Hepatocyte (in vitro differentiated cells): ENCODE data around the gene KIF6. TPM values are rescaled to one million over a fixed set of nuclear protein-coding genes. Genes with fewer than 3 reads are reported as not detected.

Experiments
- DNase-seq: peaks from one replicate; pipeline ENCODE4 v3.0.0-alpha.2; 2016; ENCODE audit warnings: low spot score
- H2AFZ ChIP-seq: fragments of 200-600 bp; sonication (generic); 2 replicates; pipeline ENCODE4 v1.6.0; 2016; ENCODE audit warnings: antibody characterized with exemption, mild to moderate bottlenecking
- H3K27ac ChIP-seq: fragments of 200-600 bp; sonication (generic); 2 replicates; pipeline ENCODE4 v1.5.1; 2016; ENCODE audit warnings: mild to moderate bottlenecking
- H3K27me3 ChIP-seq: fragments of 200-600 bp; sonication (generic); 2 replicates; pipeline ENCODE4 v1.6.1; 2016
- H3K36me3 ChIP-seq: fragments of 200-600 bp; sonication (generic); replicated peaks from 2 replicates; pipeline ENCODE4 v1.5.1; 2016; ENCODE audit warnings: low read depth; ENCODE audit not compliant: insufficient read depth
- H3K4me1 ChIP-seq: fragments of 200-600 bp; sonication (generic); 2 replicates; pipeline ENCODE4 v1.5.1; 2016; ENCODE audit warnings: mild to moderate bottlenecking, moderate library complexity; ENCODE audit not compliant: insufficient read depth
- H3K4me2 ChIP-seq: fragments of 200-600 bp; sonication (generic); 2 replicates; pipeline ENCODE4 v1.6.0; 2016
- H3K4me3 ChIP-seq: fragments of 200-600 bp; sonication (generic); 2 replicates; pipeline ENCODE4 v1.5.1; 2016; ENCODE audit warnings: mild to moderate bottlenecking
- H3K79me2 ChIP-seq: fragments of 200-600 bp; sonication (generic); 2 replicates; pipeline ENCODE4 v1.6.0; 2017; ENCODE audit warnings: mild to moderate bottlenecking
- H3K9me2 ChIP-seq: fragments of 200-600 bp; sonication (generic); replicated peaks from 2 replicates; pipeline ENCODE4 v1.6.0; 2017; ENCODE audit warnings: mild to moderate bottlenecking; ENCODE audit not compliant: insufficient read depth
- H3K9me3 ChIP-seq: fragments of 200-600 bp; sonication (generic); 2 replicates; pipeline ENCODE4 v1.5.1; 2016; ENCODE audit warnings: low read depth, mild to moderate bottlenecking
- H4K20me1 ChIP-seq: fragments of 200-600 bp; sonication (generic); 2 replicates; pipeline ENCODE4 v1.6.0; 2016; ENCODE audit warnings: mild to moderate bottlenecking; ENCODE audit not compliant: insufficient read depth, poor library complexity, severe bottlenecking
- CTCF ChIP-seq: fragments of 200-600 bp; sonication (generic); IDR thresholded peaks from 2 replicates; pipeline ENCODE4 v1.5.1; 2016; ENCODE audit warnings: antibody characterized with exemption, mild to moderate bottlenecking; ENCODE audit not compliant: poor library complexity
- EZH2 ChIP-seq: fragments of 200-600 bp; sonication (generic); IDR thresholded peaks from 2 replicates; pipeline ENCODE4 v1.6.1; 2016; ENCODE audit warnings: antibody characterized with exemption, mild to moderate bottlenecking, borderline replicate concordance
- EZH2phosphoT487 ChIP-seq: fragments of 200-600 bp; sonication (generic); IDR thresholded peaks from one replicate; pipeline ENCODE4 v1.6.1; 2018; ENCODE audit warnings: antibody characterized with exemption, mild to moderate bottlenecking, low read depth, moderate library complexity; ENCODE audit not compliant: unreplicated experiment, severe bottlenecking
- WGBS: methylation state at CpG from one replicate; pipeline ENCODE4 v1.1.6; 2016; ENCODE audit warnings: low lambda C conversion rate; ENCODE audit errors: missing lambda C conversion rate; 5-methylcytosine and 5-hydroxymethylcytosine counted together
- polyA plus RNA-seq: library from polyadenylated mRNA; unstranded; fragments of >200 nt; fragmentation: Nextera tagmentation; extraction: Ambion mirVana; gene quantifications from 2 replicates; pipeline ENCODE4 v1.2.1, GENCODE V29; 2016
- total RNA-seq: library from RNA; depleted of rRNA; stranded (reverse); fragments of >200 nt; gene quantifications from 2 replicates; pipeline ENCODE4 v1.2.3, GENCODE V29; 2014

Gene KIF6
- total and polyA plus RNA-seq, 2 experiments from 2014 or later = 0.87 to 2.3 TPM

GRCh38 chr6:39707962-39708683, 17.1 kb downstream of the KIF6 start:
- 68% methylated on average over 2 of the region's 2 CpGs for WGBS
- no peaks in the 10 kb centered on the region for H3K9me2 ChIP-seq
- H3K36me3 ChIP-seq = no peaks in the 10 kb centered on the region
- H2AFZ ChIP-seq = no peak overlapping the region
- no peak overlapping the region for H3K27ac ChIP-seq
- H3K4me1 ChIP-seq = no peaks in the 10 kb centered on the region
- TF ChIP-seq CTCF (no peak), EZH2 (no peak), EZH2phosphoT487 (no peak)
- no peaks in the 10 kb centered on the region for H4K20me1 ChIP-seq
- H3K79me2 ChIP-seq = no peaks in the 10 kb centered on the region
- no peak for DNase-seq
- no peaks in the 10 kb centered on the region for H3K27me3 ChIP-seq
- no peak overlapping the region for H3K4me3 ChIP-seq
- H3K9me3 ChIP-seq = no peaks in the 10 kb centered on the region
- no peak overlapping the region for H3K4me2 ChIP-seq

GRCh38 chr6:39706819-39707335, 18.3 kb downstream of the KIF6 start:
- Histone ChIP-seq H2AFZ (no peak overlapping the region), H3K27ac (no peak overlapping the region), H3K4me3 (no peak overlapping the region), H3K4me1 (no peaks in the 10 kb centered on the region), H3K79me2 (no peaks in the 10 kb centered on the region), H3K9me3 (no peaks in the 10 kb centered on the region), H4K20me1 (no peaks in the 10 kb centered on the region), H3K36me3 (no peaks in the 10 kb centered on the region), H3K4me2 (no peak overlapping the region), H3K27me3 (no peaks in the 10 kb centered on the region), H3K9me2 (no peaks in the 10 kb centered on the region)
- WGBS = 53% methylated on average over 3 of the region's 3 CpGs
- DNase-seq = no peak
- no peak for TF ChIP-seq CTCF
- no peak for TF ChIP-seq EZH2phosphoT487
- no peak for TF ChIP-seq EZH2

GRCh38 chr6:39702265-39702664, 22.9 kb downstream of the KIF6 start:
- no peak for DNase-seq
- Histone ChIP-seq H3K4me3 (no peak overlapping the region), H3K27me3 (no peaks in the 10 kb centered on the region), H3K9me2 (no peaks in the 10 kb centered on the region), H3K79me2 (no peaks in the 10 kb centered on the region), H2AFZ (no peak overlapping the region), H3K4me1 (no peaks in the 10 kb centered on the region), H3K36me3 (no peaks in the 10 kb centered on the region), H3K27ac (no peak overlapping the region), H3K9me3 (no peaks in the 10 kb centered on the region), H4K20me1 (no peaks in the 10 kb centered on the region), H3K4me2 (no peak overlapping the region)
- TF ChIP-seq CTCF (no peak), EZH2 (no peak), EZH2phosphoT487 (no peak)
- 90% methylated on average over 4 of the region's 4 CpGs for WGBS
